ENCODE measurements around the gene AP4S1.

GRCh38 chr14:30990770-30991169 lies 34.7 kb upstream of the AP4S1 start:
- no peak for TF ChIP-seq CTCF (IDR thresholded peaks at IDR 0.05 in 8 of 11, conservative IDR thresholded peaks at IDR 0.05 in 3 of 11)
- no peak for TF ChIP-seq POLR2AphosphoS5 (IDR thresholded peaks at IDR 0.05)
